ENCODE data around the gene MAST4. TPM values are rescaled to one million over a fixed set of nuclear protein-coding genes. Genes with fewer than 3 reads are reported as not detected.

MAST4 gene
- total RNA-seq, 2 donors from 2014 or later: 9.5 to 20.8 TPM

GRCh38 chr5:67094476-67095300 is 498.5 kb downstream of the MAST4 start:
- Histone ChIP-seq H3K27ac (peak overlapping the region; percentile 54), H3K9ac (ENCODE audit: low read depth in 2 of 2, low read length in 2 of 2) (peak overlapping the region in 1 of 2 donors; percentile 7), H3K36me3 (no peaks in the 10 kb centered on the region), H3K27me3 (no peaks in the 10 kb centered on the region), H3K9me3 (no peaks in the 10 kb centered on the region), H3K4me3 (no peak overlapping the region), H3K4me1 (no peaks in the 10 kb centered on the region)
- TF ChIP-seq, protein P1, sequence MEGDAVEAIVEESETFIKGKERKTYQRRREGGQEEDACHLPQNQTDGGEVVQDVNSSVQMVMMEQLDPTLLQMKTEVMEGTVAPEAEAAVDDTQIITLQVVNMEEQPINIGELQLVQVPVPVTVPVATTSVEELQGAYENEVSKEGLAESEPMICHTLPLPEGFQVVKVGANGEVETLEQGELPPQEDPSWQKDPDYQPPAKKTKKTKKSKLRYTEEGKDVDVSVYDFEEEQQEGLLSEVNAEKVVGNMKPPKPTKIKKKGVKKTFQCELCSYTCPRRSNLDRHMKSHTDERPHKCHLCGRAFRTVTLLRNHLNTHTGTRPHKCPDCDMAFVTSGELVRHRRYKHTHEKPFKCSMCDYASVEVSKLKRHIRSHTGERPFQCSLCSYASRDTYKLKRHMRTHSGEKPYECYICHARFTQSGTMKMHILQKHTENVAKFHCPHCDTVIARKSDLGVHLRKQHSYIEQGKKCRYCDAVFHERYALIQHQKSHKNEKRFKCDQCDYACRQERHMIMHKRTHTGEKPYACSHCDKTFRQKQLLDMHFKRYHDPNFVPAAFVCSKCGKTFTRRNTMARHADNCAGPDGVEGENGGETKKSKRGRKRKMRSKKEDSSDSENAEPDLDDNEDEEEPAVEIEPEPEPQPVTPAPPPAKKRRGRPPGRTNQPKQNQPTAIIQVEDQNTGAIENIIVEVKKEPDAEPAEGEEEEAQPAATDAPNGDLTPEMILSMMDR (IDR thresholded peaks at IDR 0.05): no peak
- DNase-seq: no peak
- intact Hi-C loops (cut with DNase I): loop anchor here (10.0 kb wide), 1 partner anchor 90 kb away; no protein-coding TSS in a partner anchor

- H3K9ac ChIP-seq (ENCODE audit: low read depth in 2 of 2, low read length in 2 of 2): peak overlapping the region in 1 of 2 donors; percentile 7
- TF ChIP-seq, protein P1 (IDR thresholded peaks at IDR 0.05): no peak
- H3K4me3 ChIP-seq: no peak overlapping the region
- peak; percentile 70 for DNase-seq
- H3K27ac ChIP-seq: peak overlapping the region; percentile 54
- no peaks in the 10 kb centered on the region for H3K36me3 ChIP-seq
- no peaks in the 10 kb centered on the region for H3K27me3 ChIP-seq
- no peaks in the 10 kb centered on the region for H3K4me1 ChIP-seq
- H3K9me3 ChIP-seq: no peaks in the 10 kb centered on the region
- intact Hi-C loops (cut with DNase I): loop anchor here (10.0 kb wide), 1 partner anchor 91 kb away; no protein-coding TSS in a partner anchor
Measured at GRCh38 chr5:67095346-67096171, 499.4 kb downstream of the MAST4 start.

GRCh38 chr5:67098656-67099055 is 502.5 kb downstream of the MAST4 start:
- H3K36me3 ChIP-seq: no peaks in the 10 kb centered on the region
- no peak overlapping the region for H3K4me3 ChIP-seq
- no peak for DNase-seq
- TF ChIP-seq, protein P1 (IDR thresholded peaks at IDR 0.05): no peak
- H3K9me3 ChIP-seq: no peaks in the 10 kb centered on the region
- H3K27ac ChIP-seq: no peak overlapping the region
- H3K27me3 ChIP-seq: no peaks in the 10 kb centered on the region
- no peaks in the 10 kb centered on the region for H3K4me1 ChIP-seq
- intact Hi-C loops (cut with DNase I): loop anchor here (10.0 kb wide), 1 partner anchor 94 kb away; no protein-coding TSS in a partner anchor
- H3K9ac ChIP-seq (ENCODE audit: low read depth in 2 of 2, low read length in 2 of 2): no peak overlapping the region

DNA sequence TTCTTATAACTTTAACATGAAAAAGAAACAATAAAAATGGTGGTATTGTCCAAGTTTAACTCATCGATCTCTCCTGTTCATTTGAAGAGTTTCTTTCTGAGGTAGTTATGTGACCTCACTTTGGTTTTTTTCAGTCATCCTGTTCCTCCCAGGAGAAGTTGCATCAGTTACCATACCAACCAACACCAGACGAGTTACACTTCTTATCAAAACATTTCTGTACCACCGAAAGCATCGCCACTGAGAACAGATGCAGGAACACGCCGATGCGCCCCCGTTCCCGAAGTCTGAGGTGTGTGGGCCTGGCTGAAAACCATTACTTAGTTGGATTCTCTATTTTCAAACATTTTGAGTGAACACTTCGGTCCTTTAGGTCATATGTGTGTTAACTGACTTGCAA is 504.1 kb downstream of the MAST4 start:
- Histone ChIP-seq H3K9me3 (no peaks in the 10 kb centered on the region), H3K27me3 (no peaks in the 10 kb centered on the region), H3K36me3 (no peaks in the 10 kb centered on the region), H3K4me3 (no peak overlapping the region), H3K9ac (ENCODE audit: low read depth in 2 of 2, low read length in 2 of 2) (no peak overlapping the region), H3K4me1 (no peaks in the 10 kb centered on the region), H3K27ac (no peak overlapping the region)
- TF ChIP-seq, protein P1 (IDR thresholded peaks at IDR 0.05): no peak
- intact Hi-C loops (cut with DNase I): no loop called here
- DNase-seq: no peak

- Histone ChIP-seq H3K9me3 (no peaks in the 10 kb centered on the region), H3K36me3 (no peaks in the 10 kb centered on the region), H3K27ac (no peak overlapping the region), H3K4me3 (no peak overlapping the region), H3K27me3 (no peaks in the 10 kb centered on the region), H3K4me1 (no peaks in the 10 kb centered on the region), H3K9ac (ENCODE audit: low read depth in 2 of 2, low read length in 2 of 2) (no peak overlapping the region)
- intact Hi-C loops (cut with DNase I): no loop called here
- TF ChIP-seq, protein P1 (IDR thresholded peaks at IDR 0.05): no peak
- no peak for DNase-seq
Measured at GRCh38 chr5:67102708-67103107, 506.5 kb downstream of the MAST4 start.
